Stomach smooth muscle (tissue), 2 donors: ENCODE data around the gene PDXK.

Experiments used
- H3K27ac ChIP-seq: one replicate; pipeline ENCODE4 v1.7.0; 2013; ENCODE audit warnings: mild to moderate bottlenecking, low read length, inconsistent platforms
- H3K27me3 ChIP-seq, 2 donors: one replicate each; pipeline ENCODE4 v1.7.0; 2013; ENCODE audit warnings: low read length in 2 of 2; ENCODE audit not compliant: insufficient read depth in 2 of 2, control insufficient read depth in 1 of 2
- H3K36me3 ChIP-seq, 2 donors: one replicate each; pipeline ENCODE4 v1.7.0; 2013; ENCODE audit warnings: low read length in 2 of 2; ENCODE audit not compliant: control insufficient read depth in 2 of 2, insufficient read depth in 2 of 2
- H3K4me1 ChIP-seq: one replicate; pipeline ENCODE4 v1.7.0; 2013; ENCODE audit warnings: low read length; ENCODE audit not compliant: control insufficient read depth, insufficient read depth
- H3K4me3 ChIP-seq, 2 donors: one replicate each; pipeline ENCODE4 v1.7.0; 2013; ENCODE audit warnings: low read length in 2 of 2
- H3K9ac ChIP-seq, 2 donors: one replicate each; pipeline ENCODE4 v1.7.0; 2013; ENCODE audit warnings: low read length in 2 of 2, mild to moderate bottlenecking in 1 of 2
- H3K9me3 ChIP-seq, 2 donors: one replicate each; pipeline ENCODE4 v1.7.0; 2013; ENCODE audit warnings: low read length in 2 of 2; ENCODE audit not compliant: control insufficient read depth in 2 of 2
- donor health status: healthy.
- donor health status: Pancreatic carcinoma.

Gene PDXK

GRCh38 chr21:43758111-43758641 is 39.2 kb downstream of the PDXK start:
- peak overlapping the region; percentile 0 to 64 for H3K9ac ChIP-seq

GRCh38 chr21:43758811-43759210 is 39.9 kb downstream of the PDXK start:
- H3K9ac ChIP-seq: peak overlapping the region; percentile 0 to 64

More at GRCh38 chr21:43758111-43758641, 39.2 kb downstream of the PDXK start:
- Histone ChIP-seq H3K36me3 (peaks cover 20 to 21% of the 10 kb centered on the region in 2 donors), H3K4me1 (peaks cover 18% of the 10 kb centered on the region), H3K4me3 (peak overlapping the region; percentile 14 to 67), H3K27ac (peak overlapping the region; percentile 87), H3K27me3 (no peaks in the 10 kb centered on the region), H3K9me3 (peaks cover 0 to 4% of the 10 kb centered on the region in 2 donors)

GRCh38 chr21:43759651-43760050 is 40.7 kb downstream of the PDXK start:
- Histone ChIP-seq H3K27ac (peak overlapping the region; percentile 87), H3K27me3 (no peaks in the 10 kb centered on the region), H3K9ac (no peak overlapping the region), H3K9me3 (peaks cover 0 to 4% of the 10 kb centered on the region in 2 donors), H3K36me3 (peaks cover 8 to 12% of the 10 kb centered on the region in 2 donors), H3K4me1 (peaks cover 18% of the 10 kb centered on the region), H3K4me3 (no peak overlapping the region)

More at GRCh38 chr21:43758811-43759210, 39.9 kb downstream of the PDXK start:
- Histone ChIP-seq H3K4me3 (peak overlapping the region in 1 of 2 donors; percentile 67), H3K27me3 (no peaks in the 10 kb centered on the region), H3K36me3 (peaks cover 15 to 17% of the 10 kb centered on the region in 2 donors), H3K4me1 (peaks cover 18% of the 10 kb centered on the region), H3K9me3 (peaks cover 0 to 4% of the 10 kb centered on the region in 2 donors), H3K27ac (peak overlapping the region; percentile 87)

- Histone ChIP-seq H3K9me3 (peaks cover 0 to 4% of the 10 kb centered on the region in 2 donors), H3K9ac (no peak overlapping the region), H3K36me3 (peaks cover 8 to 12% of the 10 kb centered on the region in 2 donors), H3K27ac (no peak overlapping the region), H3K4me3 (no peak overlapping the region), H3K4me1 (peaks cover 18% of the 10 kb centered on the region), H3K27me3 (no peaks in the 10 kb centered on the region)
Observed at GRCh38 chr21:43760391-43760958, 41.5 kb downstream of the PDXK start.

GRCh38 chr21:43761886-43762285 is 43.0 kb downstream of the PDXK start:
- no peak overlapping the region for H3K9ac ChIP-seq
- peaks cover 21% of the 10 kb centered on the region for H3K4me1 ChIP-seq
- H3K4me3 ChIP-seq: no peak overlapping the region
- peaks cover 0 to under 1% of the 10 kb centered on the region in 2 donors for H3K36me3 ChIP-seq
- H3K27me3 ChIP-seq: no peaks in the 10 kb centered on the region
- H3K27ac ChIP-seq: no peak overlapping the region
- peaks cover 0 to 4% of the 10 kb centered on the region in 2 donors for H3K9me3 ChIP-seq

- Histone ChIP-seq H3K9ac (no peak overlapping the region), H3K27ac (no peak overlapping the region), H3K36me3 (no peaks in the 10 kb centered on the region), H3K4me3 (no peak overlapping the region), H3K4me1 (peaks cover 18% of the 10 kb centered on the region), H3K27me3 (no peaks in the 10 kb centered on the region), H3K9me3 (peaks cover 0 to 4% of the 10 kb centered on the region in 2 donors)
Observed at GRCh38 chr21:43762303-43763128, 43.6 kb downstream of the PDXK start.

- Histone ChIP-seq H3K9ac (no peak overlapping the region), H3K27me3 (no peaks in the 10 kb centered on the region), H3K27ac (no peak overlapping the region), H3K36me3 (no peaks in the 10 kb centered on the region), H3K9me3 (peaks cover 0 to 4% of the 10 kb centered on the region in 2 donors), H3K4me3 (no peak overlapping the region), H3K4me1 (peaks cover 7% of the 10 kb centered on the region)
Observed at GRCh38 chr21:43763901-43764523, 45.1 kb downstream of the PDXK start.

- peaks cover 0 to 4% of the 10 kb centered on the region in 2 donors for H3K9me3 ChIP-seq
- H3K9ac ChIP-seq: no peak overlapping the region
- H3K36me3 ChIP-seq: no peaks in the 10 kb centered on the region
- no peaks in the 10 kb centered on the region for H3K27me3 ChIP-seq
- H3K4me1 ChIP-seq: peaks cover 2% of the 10 kb centered on the region
- no peak overlapping the region for H3K4me3 ChIP-seq
- H3K27ac ChIP-seq: no peak overlapping the region
Observed at GRCh38 chr21:43764576-43765495, 45.9 kb downstream of the PDXK start.

GRCh38 chr21:43766734-43767497 is 48.0 kb downstream of the PDXK start:
- no peak overlapping the region for H3K4me3 ChIP-seq
- H3K9me3 ChIP-seq: peaks cover 0 to 4% of the 10 kb centered on the region in 2 donors
- no peaks in the 10 kb centered on the region for H3K36me3 ChIP-seq
- H3K27ac ChIP-seq: no peak overlapping the region
- peaks cover 2% of the 10 kb centered on the region for H3K4me1 ChIP-seq
- H3K27me3 ChIP-seq: no peaks in the 10 kb centered on the region
- H3K9ac ChIP-seq: no peak overlapping the region
